ENCODE data around the gene ELANE.

ELANE gene

GRCh38 chr19:900043-900301 is 47.9 kb downstream of the ELANE start:
- DNase-seq = no peak

DNA sequence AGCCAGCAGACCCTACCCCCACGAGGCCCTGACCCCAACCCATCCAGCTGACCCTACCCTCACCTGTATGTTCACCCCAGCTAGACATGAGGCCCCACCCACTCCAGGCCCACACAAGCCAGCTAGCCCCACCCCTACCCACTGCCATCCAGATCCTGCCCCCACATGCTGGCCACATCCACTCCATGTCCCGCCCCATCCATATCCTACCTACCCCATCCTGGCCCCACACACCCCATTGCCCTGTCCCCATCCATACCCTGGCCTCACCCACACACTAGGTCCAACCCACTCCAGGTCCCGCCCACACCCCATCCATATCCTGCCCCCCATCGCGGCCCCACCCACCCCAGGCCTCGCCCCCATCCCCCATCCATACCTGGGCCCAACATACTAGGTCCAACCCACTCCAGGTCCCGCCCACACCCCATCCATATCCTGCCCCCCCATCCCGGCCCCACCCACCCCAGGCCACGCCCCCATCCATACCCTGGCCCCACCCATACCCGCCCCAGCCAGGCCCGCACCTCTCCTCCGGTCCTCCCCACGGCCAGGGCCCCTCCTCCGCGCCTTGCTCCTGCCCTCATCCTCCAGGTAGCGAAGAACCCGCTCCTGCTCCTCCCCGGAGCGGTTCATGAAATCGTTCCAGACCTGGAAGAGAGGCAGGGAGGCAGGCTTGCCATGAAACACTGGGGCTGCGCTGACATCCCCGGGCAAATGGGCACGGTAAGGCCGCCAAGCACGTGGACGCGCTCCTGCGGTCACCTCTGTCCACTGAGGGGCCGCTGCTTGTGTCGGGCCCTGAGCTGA is 48.4 kb downstream of the ELANE start:
- DNase-seq = no peak

- DNase-seq = no peak
Measured at GRCh38 chr19:901216-902092, 49.4 kb downstream of the ELANE start.

GRCh38 chr19:902093-902370 is 49.9 kb downstream of the ELANE start:
- DNase-seq = no peak

- DNase-seq = no peak
Measured at GRCh38 chr19:902446-903226, 50.5 kb downstream of the ELANE start.

DNA sequence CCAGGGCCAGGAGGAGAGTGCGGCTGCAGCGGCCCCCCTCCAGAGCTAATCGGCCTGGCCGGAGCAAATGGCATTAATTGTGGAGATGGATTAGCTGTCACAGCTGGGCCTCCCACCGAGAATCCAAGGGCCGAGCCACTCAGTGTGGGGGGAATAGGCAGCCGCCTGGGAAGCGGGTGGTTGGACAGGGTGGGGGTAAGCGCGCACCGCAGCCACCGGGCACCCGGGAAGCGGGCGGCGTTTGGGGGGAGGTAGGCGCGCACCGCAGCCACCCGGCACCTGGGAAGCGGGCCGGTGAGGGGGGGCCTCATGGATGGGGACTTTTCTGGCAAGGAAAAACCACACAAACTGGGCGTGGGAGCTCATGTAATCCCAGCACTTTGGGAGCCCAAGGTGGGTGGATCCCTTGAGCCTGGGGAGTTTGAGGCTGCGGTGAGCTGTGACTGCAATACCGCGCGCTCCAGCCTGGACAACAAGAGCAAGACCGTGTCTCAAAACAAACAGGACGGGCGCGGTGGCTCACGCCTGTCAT is 51.2 kb downstream of the ELANE start:
- no peak for DNase-seq

DNA sequence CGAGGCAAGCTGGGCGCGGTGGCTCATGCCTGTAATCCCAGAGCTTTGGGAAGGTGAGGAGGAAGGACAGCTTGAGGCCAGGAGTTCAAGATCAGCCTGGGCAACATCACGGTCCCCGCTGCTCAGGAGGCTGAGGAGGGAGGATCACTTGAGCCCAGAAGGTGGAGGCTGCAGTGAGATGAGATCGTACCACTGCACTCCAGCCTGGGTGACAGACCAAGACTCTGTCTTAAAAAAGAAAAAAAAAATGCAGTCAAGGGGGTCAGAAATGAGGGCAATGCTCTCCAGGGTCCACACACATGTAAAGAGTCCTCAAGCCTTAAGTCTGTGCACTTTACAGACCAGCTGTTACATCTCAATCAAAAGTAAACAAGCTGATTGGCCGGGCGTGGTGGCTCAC is 52.4 kb downstream of the ELANE start:
- no peak for DNase-seq
